Stimulated activated CD4-positive, alpha-beta T cell treated with anti-CD3 and anti-CD28 coated beads, Interleukin-12 subunit alpha, Interleukin-12 subunit beta, amount 100 ng/mL, for 4 hours (primary cell): ENCODE results near the gene CREBBP.

ENCODE experiments used
- DNase-seq: peaks from one replicate; pipeline ENCODE4 v3.0.0-alpha.2; 2020

Gene CREBBP

GRCh38 chr16:3759736-3760135, 120.8 kb downstream of the CREBBP start:
- DNase-seq, result no peak

- DNase-seq, result no peak
Measured at GRCh38 chr16:3756113-3756512, 124.4 kb downstream of the CREBBP start.

- DNase-seq, result no peak
Measured at GRCh38 chr16:3755249-3755648, 125.3 kb downstream of the CREBBP start.

- DNase-seq, result no peak
Measured at GRCh38 chr16:3754772-3755171, 125.7 kb downstream of the CREBBP start.

- no peak for DNase-seq
Measured at GRCh38 chr16:3754081-3754703, 126.3 kb downstream of the CREBBP start.

- no peak for DNase-seq
Measured at GRCh38 chr16:3752984-3753383, 127.5 kb downstream of the CREBBP start.

- no peak for DNase-seq
Measured at GRCh38 chr16:3751878-3752277, 128.6 kb downstream of the CREBBP start.

GRCh38 chr16:3748307-3748706, 132.2 kb downstream of the CREBBP start:
- DNase-seq, result no peak

GRCh38 chr16:3745751-3746355, 134.7 kb downstream of the CREBBP start:
- no peak for DNase-seq

GRCh38 chr16:3744018-3744417, 136.5 kb downstream of the CREBBP start:
- DNase-seq, result no peak

GRCh38 chr16:3740934-3741333, 139.6 kb downstream of the CREBBP start:
- DNase-seq, result no peak

GRCh38 chr16:3740186-3740585, 140.3 kb downstream of the CREBBP start:
- no peak for DNase-seq

GRCh38 chr16:3739636-3740035, 140.9 kb downstream of the CREBBP start:
- DNase-seq, result no peak

GRCh38 chr16:3738541-3738940, 142.0 kb downstream of the CREBBP start:
- no peak for DNase-seq

- no peak for DNase-seq
Measured at GRCh38 chr16:3738128-3738527, 142.4 kb downstream of the CREBBP start.

GRCh38 chr16:3737181-3737580, 143.3 kb downstream of the CREBBP start:
- DNase-seq, result no peak

GRCh38 chr16:3736116-3736515, 144.4 kb downstream of the CREBBP start:
- no peak for DNase-seq

- no peak for DNase-seq
Measured at GRCh38 chr16:3735541-3735940, 145.0 kb downstream of the CREBBP start.

- no peak for DNase-seq
Measured at GRCh38 chr16:3734758-3735221, 145.7 kb downstream of the CREBBP start.

- DNase-seq, result no peak
Measured at GRCh38 chr16:3734084-3734757, 146.3 kb downstream of the CREBBP start.

- no peak for DNase-seq
Measured at GRCh38 chr16:3732171-3732570, 148.3 kb downstream of the CREBBP start.

GRCh38 chr16:3731126-3731935, 149.2 kb downstream of the CREBBP start:
- no peak for DNase-seq
